ENCODE data around the gene SUMO4. TPM values are rescaled to one million over a fixed set of nuclear protein-coding genes. Genes with fewer than 3 reads are reported as not detected.

The SUMO4 gene
- total RNA-seq, 4 donors from 2014 or later: 0.58 to 2.1 (median 1.0) TPM

GRCh38 chr6:149359440-149359839, 40.6 kb upstream of the SUMO4 start:
- Histone ChIP-seq H3K36me3 (no peaks in the 10 kb centered on the region), H3K9me3 (no peaks in the 10 kb centered on the region), H3K4me3 (no peak overlapping the region), H3K4me1 (peaks cover 0 to 55% (median 46%) of the 10 kb centered on the region in 4 donors), H3K27ac (replicated peaks in 1 of 4) (no peak overlapping the region), H3K27me3 (no peaks in the 10 kb centered on the region)
- DNase-seq (ENCODE audit: extremely low spot score): no peak
- no peak for TF ChIP-seq EP300 (IDR thresholded peaks at IDR 0.05)
- no peak for TF ChIP-seq CTCF (IDR thresholded peaks at IDR 0.05)
- TF ChIP-seq POLR2AphosphoS5 (IDR thresholded peaks at IDR 0.05): no peak
- intact Hi-C loops (cut with DNase I): no loop called here

GRCh38 chr6:149360536-149360935, 39.5 kb upstream of the SUMO4 start:
- Histone ChIP-seq H3K4me1 (peaks cover 7 to 66% (median 57%) of the 10 kb centered on the region in 4 donors), H3K4me3 (no peak overlapping the region), H3K27me3 (no peaks in the 10 kb centered on the region), H3K27ac (replicated peaks in 1 of 4) (no peak overlapping the region), H3K9me3 (no peaks in the 10 kb centered on the region), H3K36me3 (no peaks in the 10 kb centered on the region)
- DNase-seq (ENCODE audit: extremely low spot score): no peak
- TF ChIP-seq EP300 (IDR thresholded peaks at IDR 0.05): no peak
- no peak for TF ChIP-seq POLR2AphosphoS5 (IDR thresholded peaks at IDR 0.05)
- intact Hi-C loops (cut with DNase I): no loop called here
- WGBS: 100% methylated on average over 3 of the region's 3 CpGs

- Histone ChIP-seq H3K9me3 (no peaks in the 10 kb centered on the region), H3K36me3 (no peaks in the 10 kb centered on the region), H3K4me1 (peaks cover 16 to 83% (median 67%) of the 10 kb centered on the region in 4 donors), H3K4me3 (no peak overlapping the region), H3K27ac (replicated peaks in 1 of 4) (no peak overlapping the region), H3K27me3 (no peaks in the 10 kb centered on the region)
- intact Hi-C loops (cut with DNase I): no loop called here
- TF ChIP-seq POLR2AphosphoS5 (IDR thresholded peaks at IDR 0.05) (no peak), EP300 (IDR thresholded peaks at IDR 0.05) (no peak), POLR2A (IDR thresholded peaks at IDR 0.05; ENCODE audit: low read depth) (no peak), CTCF (IDR thresholded peaks at IDR 0.05) (no peak)
- DNase-seq (ENCODE audit: extremely low spot score): no peak
- WGBS: 93% methylated on average over 5 of the region's 5 CpGs
Observed at GRCh38 chr6:149362289-149362688, 37.8 kb upstream of the SUMO4 start.

GRCh38 chr6:149363154-149363553, 36.9 kb upstream of the SUMO4 start:
- Histone ChIP-seq H3K27me3 (no peaks in the 10 kb centered on the region), H3K4me3 (no peak overlapping the region), H3K9me3 (no peaks in the 10 kb centered on the region), H3K4me1 (peaks cover 16 to 82% (median 66%) of the 10 kb centered on the region in 4 donors), H3K27ac (replicated peaks in 1 of 4) (no peak overlapping the region), H3K36me3 (no peaks in the 10 kb centered on the region)
- intact Hi-C loops (cut with DNase I): no loop called here
- TF ChIP-seq CTCF (IDR thresholded peaks at IDR 0.05) (no peak), POLR2A (IDR thresholded peaks at IDR 0.05; ENCODE audit: low read depth) (no peak), POLR2AphosphoS5 (IDR thresholded peaks at IDR 0.05) (no peak), EP300 (IDR thresholded peaks at IDR 0.05) (no peak)
- WGBS: 90% methylated on average over 1 of the region's 1 CpG
- no peak for DNase-seq (ENCODE audit: extremely low spot score)

- H3K4me3 ChIP-seq: no peak overlapping the region
- no peaks in the 10 kb centered on the region for H3K27me3 ChIP-seq
- H3K36me3 ChIP-seq: no peaks in the 10 kb centered on the region
- 44% methylated on average over 2 of the region's 2 CpGs for WGBS
- TF ChIP-seq POLR2AphosphoS5 (IDR thresholded peaks at IDR 0.05): no peak
- TF ChIP-seq EP300 (IDR thresholded peaks at IDR 0.05): no peak
- TF ChIP-seq CTCF (IDR thresholded peaks at IDR 0.05): no peak
- no peak for TF ChIP-seq POLR2A (IDR thresholded peaks at IDR 0.05; ENCODE audit: low read depth)
- no peaks in the 10 kb centered on the region for H3K9me3 ChIP-seq
- H3K4me1 ChIP-seq: peaks cover 16 to 75% (median 60%) of the 10 kb centered on the region in 4 donors
- intact Hi-C loops (cut with DNase I): no loop called here
- no peak for DNase-seq (ENCODE audit: extremely low spot score)
- no peak overlapping the region for H3K27ac ChIP-seq (replicated peaks in 1 of 4)
Observed at GRCh38 chr6:149364557-149364956, 35.5 kb upstream of the SUMO4 start.
